Pons (tissue), 1 donor: Measurements from ENCODE around the gene CHRM2.

Experiments
- DNase-seq: peaks from one replicate; pipeline ENCODE4 v3.0.0-alpha.2; 2016; ENCODE audit warnings: low spot score

CHRM2 gene

GRCh38 chr7:137036768-137037167 lies 168.3 kb downstream of the CHRM2 start:
- no peak for DNase-seq

- no peak for DNase-seq
Measured at GRCh38 chr7:137038706-137039105, 170.3 kb downstream of the CHRM2 start.

- DNase-seq = no peak
Measured at GRCh38 chr7:137040745-137041144, 172.3 kb downstream of the CHRM2 start.

- DNase-seq = no peak
Measured at GRCh38 chr7:137045573-137045972, 177.1 kb downstream of the CHRM2 start.

- no peak for DNase-seq
Measured at GRCh38 chr7:137069249-137069963, 201.0 kb downstream of the CHRM2 start.
